HG02588 (cell line): Measurements from ENCODE around the gene STX11.

ENCODE experiments used
- ATAC-seq: cut with Tn5 transposase; IDR thresholded peaks from one replicate; pipeline ENCODE4 v1.9.1; 2021; ENCODE audit warnings: mild to moderate bottlenecking, moderate library complexity; ENCODE audit not compliant: unreplicated experiment

Gene STX11

DNA sequence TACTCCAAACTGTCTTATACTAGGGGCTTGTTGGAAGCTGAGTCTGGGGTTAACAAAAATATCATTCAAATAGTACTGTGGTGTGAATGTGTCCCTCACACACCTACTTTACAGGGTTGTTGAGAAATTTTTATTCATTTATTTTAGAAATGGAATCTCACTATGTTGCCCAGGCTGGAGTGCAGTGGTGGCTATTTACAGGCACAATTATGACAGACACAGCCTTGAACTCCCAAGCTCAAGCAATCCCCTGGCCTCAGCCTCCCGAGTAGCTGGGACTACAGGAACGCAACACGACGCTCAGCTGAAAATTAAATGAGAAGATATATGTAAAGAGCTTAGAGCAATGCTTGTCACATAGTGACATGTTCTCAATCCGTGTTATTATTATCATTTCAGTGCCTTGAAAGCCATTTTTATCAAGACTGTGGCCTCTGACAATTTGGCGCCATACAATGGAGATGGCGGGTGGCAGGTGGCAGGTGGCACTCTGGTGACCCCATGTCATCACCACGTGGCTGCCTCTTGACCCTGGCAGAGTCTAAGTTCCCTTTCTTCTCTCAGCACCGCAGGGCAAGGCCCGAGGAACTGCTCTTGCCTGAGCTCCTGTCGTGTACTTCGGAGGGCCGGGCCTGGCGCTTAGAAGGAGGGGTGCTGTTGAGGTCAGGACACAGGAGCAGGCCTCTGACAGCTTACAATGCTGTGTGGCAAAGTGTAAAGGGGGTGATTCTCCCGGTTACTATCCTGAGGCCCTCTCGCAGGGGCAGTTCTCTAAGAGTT is 64.5 kb downstream of the STX11 start:
- no peak for ATAC-seq

DNA sequence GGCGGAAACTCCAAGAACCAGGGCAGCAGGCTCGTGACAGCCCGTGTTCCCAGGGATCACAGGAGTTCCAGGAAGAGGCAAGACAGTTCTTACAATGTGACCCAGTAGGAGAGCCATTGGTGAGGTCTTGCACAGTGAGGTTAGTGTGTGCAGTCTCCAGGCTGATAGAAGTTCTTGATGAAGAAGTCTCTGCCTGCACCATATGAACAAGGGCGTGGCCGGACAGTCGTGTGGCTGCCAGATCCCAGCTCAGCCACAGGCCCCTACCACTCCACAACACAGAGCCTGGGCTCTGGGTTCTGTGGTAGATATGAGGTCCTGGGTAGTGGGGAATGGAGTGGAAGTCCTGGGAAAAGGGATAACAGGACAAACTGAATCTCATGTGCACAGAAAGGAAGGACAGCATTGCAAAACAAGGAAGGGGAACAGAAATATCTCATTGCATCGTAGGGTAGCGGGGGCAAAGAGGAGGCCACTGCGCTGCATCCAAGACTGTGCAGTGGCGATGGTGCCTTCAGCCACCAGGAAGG is 65.2 kb downstream of the STX11 start:
- no peak for ATAC-seq

DNA sequence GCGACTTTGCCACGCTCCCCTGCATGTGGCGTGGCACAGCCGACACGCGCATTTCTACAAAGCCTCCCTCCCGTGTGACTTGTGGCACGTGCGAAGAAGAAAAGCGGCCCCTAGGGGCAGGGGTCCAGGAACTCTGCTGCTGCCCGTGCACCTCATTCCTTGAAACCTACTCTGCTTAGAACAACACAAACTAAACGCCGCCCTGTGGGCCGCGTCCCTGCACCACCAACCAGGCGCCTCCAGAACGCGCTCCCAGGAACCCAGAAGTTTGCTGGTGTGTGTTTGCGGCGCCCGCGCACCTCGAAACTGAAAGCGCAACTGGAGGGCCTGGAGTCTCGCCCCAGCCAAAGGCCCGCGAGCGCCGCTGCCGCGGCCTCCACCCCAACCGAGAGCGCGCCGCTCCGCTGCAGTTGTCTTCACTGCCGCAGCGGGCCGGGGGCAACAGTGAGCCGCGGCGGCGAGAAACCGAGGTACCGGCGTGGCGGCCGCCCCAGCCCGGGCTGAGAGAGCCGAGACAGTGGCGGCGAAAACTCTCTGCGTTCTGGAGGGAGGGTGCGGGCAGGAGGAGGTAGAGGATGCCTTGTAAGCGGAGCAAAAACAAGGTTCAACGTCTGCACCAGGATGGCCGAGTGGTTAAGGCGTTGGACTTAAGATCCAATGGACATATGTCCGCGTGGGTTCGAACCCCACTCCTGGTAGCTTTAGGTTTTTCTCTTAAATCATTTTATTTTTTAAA is 65.8 kb downstream of the STX11 start:
- ATAC-seq = peak; percentile 86

DNA sequence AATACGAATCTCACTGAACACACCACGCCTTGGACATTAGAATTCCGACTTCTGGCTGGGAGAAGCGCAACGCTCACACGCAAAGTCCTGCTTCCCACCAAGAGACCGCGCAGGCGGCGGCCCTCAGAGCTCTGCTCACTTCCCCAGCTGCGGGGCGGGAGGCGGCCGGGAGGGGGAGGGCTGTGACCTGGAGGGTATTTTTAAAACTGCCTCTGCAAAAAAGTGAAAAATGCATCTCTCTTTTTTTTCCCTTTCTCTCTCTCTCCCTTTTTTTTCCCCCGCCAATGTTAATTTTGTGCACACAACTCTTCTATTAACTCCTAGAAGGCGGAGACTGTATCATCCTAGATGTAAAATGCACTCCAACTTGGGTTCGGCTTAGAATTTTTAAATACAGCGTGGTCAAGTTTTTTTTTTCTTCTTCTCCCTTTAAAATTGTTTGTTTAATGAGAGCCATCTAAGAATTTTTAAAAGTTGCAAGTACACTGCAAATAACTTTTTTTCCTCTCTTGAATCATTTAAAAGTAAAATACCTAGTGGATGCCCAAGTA is 66.4 kb downstream of the STX11 start:
- ATAC-seq = peak; percentile 46

DNA sequence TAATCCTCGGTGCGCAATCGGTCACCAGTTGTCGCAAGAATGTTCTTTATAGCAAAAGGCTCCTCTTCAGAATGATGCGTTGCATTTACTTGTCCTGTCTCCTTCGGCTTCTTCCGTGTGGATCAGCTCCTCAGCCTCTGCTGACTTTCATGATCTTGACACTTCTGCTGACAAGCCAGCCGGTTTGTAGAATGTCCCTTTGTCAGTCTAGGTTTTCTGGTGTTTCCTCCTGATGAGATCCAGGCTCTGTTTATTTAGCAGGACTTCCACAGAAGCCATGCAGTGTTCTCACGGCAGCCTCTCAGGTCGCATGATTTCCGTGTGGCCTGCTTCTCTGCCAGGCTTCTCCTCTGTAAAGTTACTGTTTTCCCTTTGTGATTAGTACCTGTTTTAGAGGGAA is 66.9 kb downstream of the STX11 start:
- no peak for ATAC-seq

DNA sequence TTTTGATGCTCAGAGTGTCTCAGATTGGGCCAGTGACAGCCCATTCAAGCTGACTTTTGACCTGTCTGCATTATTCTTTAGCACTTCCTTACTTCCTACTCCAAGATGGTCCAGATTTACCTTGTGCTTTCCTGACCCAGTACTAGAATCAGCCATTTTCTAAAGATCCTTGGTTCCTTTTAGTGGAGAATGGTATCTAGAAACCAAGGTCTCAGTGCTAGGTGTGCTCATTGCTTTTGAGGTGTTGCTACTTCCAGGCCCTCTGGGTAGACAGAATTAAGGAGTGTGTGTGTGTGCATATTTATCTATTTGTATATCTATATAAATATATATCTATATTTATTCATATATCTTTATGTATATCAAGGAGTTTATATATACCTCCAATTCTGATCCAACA is 67.5 kb downstream of the STX11 start:
- ATAC-seq = no peak

DNA sequence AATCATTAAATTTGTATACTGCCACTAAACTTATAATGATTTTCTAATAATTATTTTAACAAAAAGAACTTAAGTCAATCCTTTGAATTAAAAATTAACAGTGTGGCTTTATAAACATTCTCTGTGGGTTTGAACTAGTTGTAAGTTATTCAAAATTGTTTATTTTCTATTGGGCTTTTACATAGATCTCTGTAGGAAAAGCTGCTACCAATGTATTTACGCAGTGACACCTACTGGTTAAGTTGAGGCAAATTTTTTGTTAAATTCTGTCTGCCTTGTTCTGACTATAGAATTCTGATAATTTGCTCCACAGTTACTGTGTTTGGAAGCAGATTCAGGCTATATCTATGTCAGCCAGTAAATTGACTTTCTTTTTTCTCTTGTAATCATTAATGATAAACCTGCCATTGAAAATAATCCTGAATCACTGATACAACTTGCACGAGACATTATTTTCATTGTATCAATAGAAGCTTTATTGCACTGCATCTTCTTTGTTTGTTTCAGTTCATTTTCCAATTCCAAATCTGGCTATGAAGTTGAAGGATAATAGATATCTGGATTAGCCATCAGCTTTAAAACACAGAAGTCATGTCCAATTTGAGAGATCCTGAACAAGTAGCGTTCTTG is 68.9 kb downstream of the STX11 start:
- no peak for ATAC-seq

DNA sequence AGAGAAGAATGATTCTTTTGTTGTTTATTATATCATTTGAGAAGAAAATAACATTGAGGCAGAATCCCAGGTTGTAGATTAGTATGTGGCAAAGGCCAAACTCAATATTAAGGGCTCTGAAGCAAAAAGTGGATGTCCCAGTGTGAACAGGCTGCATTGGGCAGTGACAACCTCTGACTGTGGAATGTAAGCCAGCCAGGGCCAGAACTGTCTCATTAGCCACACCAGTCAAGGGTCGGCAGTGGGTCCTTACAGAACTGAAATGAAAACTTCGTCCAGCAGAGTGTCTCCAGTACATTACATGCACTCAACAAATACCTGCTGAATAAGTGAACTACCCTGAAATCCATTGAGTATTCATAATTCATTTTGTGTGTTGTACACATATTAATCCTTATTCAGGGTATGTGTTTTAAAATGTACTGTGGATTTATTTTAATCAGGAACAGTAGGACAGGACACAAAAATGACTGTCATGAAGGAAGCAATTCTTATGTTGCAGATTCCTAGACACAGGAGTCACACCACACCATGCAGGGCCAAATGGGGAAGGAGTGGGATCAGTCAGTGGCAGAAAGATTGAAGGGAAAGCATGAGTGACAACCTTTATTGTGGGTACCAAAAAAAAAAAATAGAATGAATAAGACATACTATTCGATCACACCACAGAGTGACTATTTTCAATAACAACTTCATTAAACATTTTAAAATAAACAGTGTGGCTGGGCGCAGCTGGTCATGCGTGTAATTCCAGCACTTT is 69.9 kb downstream of the STX11 start:
- ATAC-seq = no peak

DNA sequence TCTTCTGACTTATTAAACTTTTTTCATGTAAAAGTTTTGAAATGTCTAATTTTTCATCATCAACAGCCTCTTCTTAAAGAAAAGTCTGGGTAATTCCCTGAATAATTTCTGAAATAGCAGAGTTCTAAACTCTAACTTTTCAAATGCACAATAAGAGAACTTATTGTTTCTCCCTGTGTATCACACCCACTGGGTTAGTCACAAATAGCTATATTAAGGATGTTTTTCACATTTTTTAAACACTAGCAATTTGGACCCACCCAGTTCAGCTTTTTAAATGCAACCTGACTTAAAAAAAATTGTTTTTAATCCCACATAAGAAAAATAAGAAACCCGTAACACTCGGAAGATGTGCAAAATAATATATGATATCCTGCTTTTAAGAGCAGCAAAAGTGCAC is 73.4 kb downstream of the STX11 start:
- ATAC-seq = no peak

DNA sequence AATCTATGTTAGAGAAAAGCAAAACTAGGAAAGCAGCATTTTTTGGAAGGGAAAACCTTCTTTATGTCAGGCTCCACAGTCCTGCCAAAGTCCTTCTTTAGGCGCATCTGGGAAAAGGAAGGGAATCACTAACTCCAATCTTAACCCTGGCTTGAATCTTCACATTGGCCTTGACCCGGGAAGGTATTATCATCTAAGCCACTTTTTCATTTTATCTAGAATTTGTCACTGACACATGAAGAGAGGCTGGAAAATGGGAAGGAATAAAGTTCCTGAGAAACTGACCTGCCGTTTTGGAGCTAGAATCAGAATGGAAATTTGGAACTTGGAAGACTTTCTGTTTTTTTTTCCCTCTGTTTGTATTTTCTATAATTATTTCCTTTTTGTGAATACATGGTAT is 81.4 kb downstream of the STX11 start:
- no peak for ATAC-seq

DNA sequence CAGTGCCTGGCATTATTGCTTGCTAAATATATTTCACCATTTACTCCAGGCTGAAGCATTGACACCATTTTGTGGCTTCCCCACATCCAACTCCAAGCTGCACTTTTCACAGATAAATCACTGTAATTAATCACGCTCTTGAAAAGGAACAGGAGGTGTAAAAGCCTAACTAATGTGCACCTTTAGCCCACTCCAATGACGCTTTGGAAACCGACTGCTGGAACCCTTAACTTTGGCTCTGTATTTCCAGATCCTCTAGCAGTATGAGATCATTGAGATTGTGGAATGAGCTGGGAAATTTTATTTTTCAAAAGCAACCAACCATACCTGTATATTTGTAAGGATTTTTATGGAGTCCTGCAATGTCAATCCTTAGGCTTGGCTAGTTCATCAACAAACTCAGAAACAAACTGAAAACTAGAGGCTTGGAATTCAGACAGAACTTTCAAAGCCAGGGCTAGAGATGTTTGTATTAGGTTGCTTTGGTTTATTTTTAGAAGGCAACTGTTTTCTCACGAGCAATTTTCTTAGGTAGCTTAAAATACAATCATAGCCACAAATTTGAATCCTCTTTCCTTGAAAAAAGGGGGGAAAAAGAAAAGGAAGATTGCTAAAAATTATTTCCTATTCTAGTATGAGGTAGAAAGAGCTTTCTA is 82.0 kb downstream of the STX11 start:
- ATAC-seq = no peak

DNA sequence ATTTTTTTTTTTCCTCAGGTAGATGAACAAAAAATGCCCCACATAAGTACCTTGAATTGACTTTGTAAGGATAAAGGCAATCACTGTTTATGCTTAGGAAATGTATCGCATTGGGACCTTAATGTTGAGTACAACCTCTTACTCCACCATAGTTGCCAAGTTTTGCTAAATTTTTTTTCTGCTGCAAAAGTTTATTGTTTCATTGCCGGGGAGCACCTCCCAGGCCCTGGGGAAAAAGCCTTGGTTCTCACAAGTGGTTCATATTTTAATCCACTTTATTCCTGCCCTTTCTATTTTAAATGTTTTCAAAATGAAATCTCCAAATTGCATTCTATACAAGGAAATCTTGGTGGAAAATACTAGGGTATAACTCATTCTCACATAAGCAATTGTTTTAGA is 82.5 kb downstream of the STX11 start:
- no peak for ATAC-seq

DNA sequence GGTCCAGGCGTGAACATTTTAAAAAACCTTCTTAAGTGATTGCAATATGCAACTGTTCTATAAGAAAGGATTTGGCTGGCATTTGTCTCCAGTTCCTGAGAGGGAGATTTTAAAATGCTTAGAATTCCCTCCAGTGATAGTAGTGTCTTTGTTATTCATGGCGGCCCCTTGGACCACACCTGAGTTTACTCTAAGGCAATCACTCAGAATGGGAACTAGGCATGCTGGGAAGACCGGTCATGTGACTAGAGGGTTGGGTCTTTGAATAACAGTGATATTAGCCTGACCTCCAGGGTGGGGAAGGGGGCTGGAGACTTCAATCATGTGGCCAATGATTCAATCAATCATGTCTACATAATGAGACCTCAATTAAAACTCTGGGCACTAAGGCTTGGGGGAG is 84.1 kb downstream of the STX11 start:
- no peak for ATAC-seq

DNA sequence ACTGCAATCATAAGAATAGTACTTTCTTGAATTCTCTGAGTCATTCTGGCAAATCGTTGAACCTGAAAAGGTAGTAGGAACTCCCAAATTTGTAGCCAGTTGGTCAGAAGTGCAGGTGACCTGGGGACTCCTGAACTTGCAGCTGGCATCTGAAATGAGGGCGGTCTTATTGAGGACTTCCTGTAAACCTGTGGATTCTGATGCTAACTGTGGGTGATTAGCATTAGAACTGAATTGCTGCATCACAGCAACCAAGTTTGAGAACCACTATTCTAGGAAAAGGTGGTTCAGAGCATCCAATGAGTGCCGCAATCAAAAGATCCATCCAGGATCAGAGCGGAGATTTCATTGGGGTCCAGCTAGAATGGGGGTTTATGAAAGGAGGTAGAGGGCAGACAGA is 84.6 kb downstream of the STX11 start:
- ATAC-seq = no peak
